ENCODE data around the gene ZBBX. TPM values are rescaled to one million over a fixed set of nuclear protein-coding genes. Genes with fewer than 3 reads are reported as not detected.

ZBBX gene
- total and polyA plus RNA-seq, 2 of the 8 experiments (the other 6 are each of a cell fraction or from before 2014, with no cell fraction given) = 0.17 to 0.84 TPM

GRCh38 chr3:167228135-167228534 lies 152.0 kb downstream of the ZBBX start:
- Histone ChIP-seq H3K14ac (ENCODE audit: insufficient read length) (no peak overlapping the region), H3K23me2 (ENCODE audit: low read depth, low read length) (no peaks in the 10 kb centered on the region), H3K4ac (replicated peaks; ENCODE audit: insufficient read length, low read depth, low read length) (no peak overlapping the region), H3K56ac (replicated peaks; ENCODE audit: insufficient read length, low read depth, low read length) (no peak overlapping the region), H2BK120ac (replicated peaks; ENCODE audit: low read depth, low read length) (no peak overlapping the region), H4K8ac (ENCODE audit: extremely low read depth, insufficient read depth, low read length) (no peak overlapping the region), H2BK5ac (ENCODE audit: low read depth, low read length) (no peak overlapping the region), H4K20me1 (replicated peaks in 1 of 2; ENCODE audit: control insufficient read depth in 1 of 2, insufficient read depth in 2 of 2, low read length in 2 of 2) (no peaks in the 10 kb centered on the region), H3K4me1 (replicated peaks in 1 of 4; ENCODE audit: control insufficient read depth in 3 of 4, insufficient read depth in 4 of 4, low read length in 3 of 4) (no peaks in the 10 kb centered on the region), H2AFZ (ENCODE audit: low read length) (no peak overlapping the region), H3K27ac (ENCODE audit: low read depth, low read length) (no peak overlapping the region), H3K4me3 (ENCODE audit: extremely low read depth in 1 of 4, insufficient read depth in 2 of 4, low read depth in 3 of 4, low read length in 4 of 4) (no peak overlapping the region), H3K23ac (ENCODE audit: insufficient read length) (no peak overlapping the region), H3K9me3 (ENCODE audit: insufficient read depth in 2 of 2, low read depth in 1 of 2, low read length in 1 of 2) (no peaks in the 10 kb centered on the region), H2BK20ac (ENCODE audit: low read length) (no peak overlapping the region), H2AK5ac (ENCODE audit: low read depth, low read length) (no peak overlapping the region), H3K4me2 (ENCODE audit: insufficient read depth in 1 of 2, low read depth in 2 of 2, low read length in 2 of 2) (no peak overlapping the region), H3K79me1 (ENCODE audit: low read depth, low read length) (no peaks in the 10 kb centered on the region), H3K18ac (ENCODE audit: extremely low read depth, low read length) (no peak overlapping the region), H3K27me3 (replicated peaks in 1 of 4; ENCODE audit: control insufficient read depth in 3 of 4, extremely low read depth in 1 of 4, insufficient read depth in 3 of 4, low read length in 3 of 4) (no peaks in the 10 kb centered on the region), H4K5ac (ENCODE audit: insufficient read length, low read depth, low read length) (no peak overlapping the region), H2BK12ac (ENCODE audit: low read depth, low read length) (no peak overlapping the region), H3K36me3 (ENCODE audit: control insufficient read depth in 2 of 4, insufficient read depth in 4 of 4, low read length in 3 of 4) (no peaks in the 10 kb centered on the region), H3K9ac (replicated peaks in 1 of 4; ENCODE audit: extremely low read depth in 1 of 4, low read depth in 3 of 4, low read length in 3 of 4) (no peak overlapping the region), H2BK15ac (ENCODE audit: low read length) (no peak overlapping the region), H3K79me2 (ENCODE audit: control insufficient read depth in 1 of 2, insufficient read depth in 2 of 2, low read length in 2 of 2) (no peaks in the 10 kb centered on the region), H4K91ac (replicated peaks; ENCODE audit: insufficient read length, low read length) (no peak overlapping the region)
- TF ChIP-seq ATF3 (IDR thresholded peaks at IDR 0.05; ENCODE audit: insufficient read depth, low read depth, low read length) (no peak), SAP30 (IDR thresholded peaks at IDR 0.05; ENCODE audit: insufficient read depth, insufficient replicate concordance, low read length) (no peak), CEBPB (IDR thresholded peaks at IDR 0.05; ENCODE audit: low read depth, low read length) (no peak), ZNF274 (IDR thresholded peaks at IDR 0.05; ENCODE audit: borderline replicate concordance, extremely low read depth, low read length) (no peak)
- FAIRE-seq = no peak
- DNase-seq (ENCODE audit: low read depth in 1 of 2, low spot score in 2 of 2) = no peak
- WGBS, 2 experiments (ENCODE audit: extremely low coverage in 1 of 2, insufficient coverage in 1 of 2, insufficient read length in 1 of 2, insufficient replicate concordance in 2 of 2, low coverage in 1 of 2, low lambda C conversion rate in 2 of 2, missing lambda C conversion rate in 1 of 2) = 30% methylated on average over 3 of the region's 3 CpGs; no CpG with 5 or more reads in 1 of the 2 experiments
- ChIA-PET CTCF (ENCODE audit: partially characterized antibody) (interaction anchor here (1.2 kb wide), 1 partner anchor 9 kb away, joined by 3 read pairs; no protein-coding TSS in a partner anchor), POLR2A (ENCODE audit: partially characterized antibody) (no interaction called here)
